Coronary artery (tissue), 2 donors: ENCODE measurements around the gene HGS.

Experiments used
- DNase-seq: peaks from one replicate; pipeline ENCODE4 v3.0.0-alpha.2; 2017; ENCODE audit warnings: low spot score
- H3K27ac ChIP-seq, 2 donors: fragments of 200-600 bp; sonication (generic); one replicate each; pipeline ENCODE4 v1.5.1; 2016 to 2019
- H3K4me3 ChIP-seq: fragments of 200-600 bp; sonication (generic); 2 replicates; pipeline ENCODE4 v1.5.1; 2016; ENCODE audit warnings: mild to moderate bottlenecking, moderate library complexity
- CTCF ChIP-seq: fragments of 200-600 bp; sonication (generic); IDR thresholded peaks from one replicate; pipeline ENCODE4 v1.5.1; 2019; ENCODE audit warnings: antibody characterized with exemption

Gene HGS

GRCh38 chr17:81719410-81720266, 35.8 kb downstream of the HGS start:
- Histone ChIP-seq H3K4me3 (no peak overlapping the region), H3K27ac (no peak overlapping the region)
- DNase-seq, result no peak
- no peak for TF ChIP-seq CTCF

GRCh38 chr17:81720267-81721071, 36.7 kb downstream of the HGS start:
- Histone ChIP-seq H3K27ac (no peak overlapping the region), H3K4me3 (no peak overlapping the region)
- TF ChIP-seq CTCF, result no peak
- DNase-seq, result no peak

- no peak for TF ChIP-seq CTCF
- no peak for DNase-seq
- Histone ChIP-seq H3K27ac (no peak overlapping the region), H3K4me3 (no peak overlapping the region)
Measured at GRCh38 chr17:81722184-81723120, 38.6 kb downstream of the HGS start.

GRCh38 chr17:81723651-81724209, 39.9 kb downstream of the HGS start:
- no peak for TF ChIP-seq CTCF
- no peak for DNase-seq
- no peak overlapping the region for H3K27ac ChIP-seq
- no peak overlapping the region for H3K4me3 ChIP-seq

GRCh38 chr17:81725439-81725838, 41.6 kb downstream of the HGS start:
- H3K27ac ChIP-seq, result no peak overlapping the region
- no peak for DNase-seq
- TF ChIP-seq CTCF, result no peak
- H3K4me3 ChIP-seq, result no peak overlapping the region

GRCh38 chr17:81726004-81726403, 42.2 kb downstream of the HGS start:
- DNase-seq, result no peak
- H3K27ac ChIP-seq, result no peak overlapping the region
- no peak for TF ChIP-seq CTCF
- no peak overlapping the region for H3K4me3 ChIP-seq
